GM19043 (cell line): ENCODE measurements around the gene BBS9.
"Not testable (repeated sequence)": the region's sequence is repeated elsewhere in the genome, so short reads cannot be mapped to it uniquely, and the experiment has no call there.

Experiments
- ATAC-seq: cut with Tn5 transposase; IDR thresholded peaks from one replicate; pipeline ENCODE4 v1.9.1; 2021; ENCODE audit warnings: low read depth; ENCODE audit not compliant: unreplicated experiment

The BBS9 gene

GRCh38 chr7:33192695-33193291 is 63.4 kb downstream of the BBS9 start:
- ATAC-seq, result no peak

- no peak for ATAC-seq
These were observed 64.0 kb downstream of the BBS9 start for GRCh38 chr7:33193308-33193864.

- ATAC-seq, result no peak
These were observed 65.9 kb downstream of the BBS9 start for GRCh38 chr7:33195264-33195663.

GRCh38 chr7:33196221-33196620 is 66.9 kb downstream of the BBS9 start:
- ATAC-seq, result no peak

- ATAC-seq, result no peak
These were observed 70.9 kb downstream of the BBS9 start for GRCh38 chr7:33200282-33200681.

- no peak for ATAC-seq
These were observed 72.5 kb downstream of the BBS9 start for GRCh38 chr7:33201821-33202220.

GRCh38 chr7:33210958-33211357 is 81.6 kb downstream of the BBS9 start:
- no peak for ATAC-seq

GRCh38 chr7:33212144-33212543 is 82.8 kb downstream of the BBS9 start:
- no peak for ATAC-seq

- no peak for ATAC-seq
These were observed 86.6 kb downstream of the BBS9 start for GRCh38 chr7:33215992-33216391.

GRCh38 chr7:33217595-33217994 is 88.2 kb downstream of the BBS9 start:
- ATAC-seq, result no peak

- not testable (repeated sequence) for ATAC-seq
These were observed 89.6 kb downstream of the BBS9 start for GRCh38 chr7:33218841-33219535.

GRCh38 chr7:33220231-33220630 is 90.9 kb downstream of the BBS9 start:
- no peak for ATAC-seq

- ATAC-seq, result no peak
These were observed 92.0 kb downstream of the BBS9 start for GRCh38 chr7:33221390-33221789.

GRCh38 chr7:33232632-33233145 is 103.3 kb downstream of the BBS9 start:
- ATAC-seq, result no peak

- no peak for ATAC-seq
These were observed 104.3 kb downstream of the BBS9 start for GRCh38 chr7:33233659-33234058.

GRCh38 chr7:33237036-33237435 is 107.7 kb downstream of the BBS9 start:
- no peak for ATAC-seq

GRCh38 chr7:33243319-33243881 is 114.0 kb downstream of the BBS9 start:
- no peak for ATAC-seq

- ATAC-seq, result no peak
These were observed 119.3 kb downstream of the BBS9 start for GRCh38 chr7:33248671-33249070.

- ATAC-seq, result no peak
These were observed 121.1 kb downstream of the BBS9 start for GRCh38 chr7:33250421-33250871.

- ATAC-seq, result no peak
These were observed 121.9 kb downstream of the BBS9 start for GRCh38 chr7:33251301-33251700.

GRCh38 chr7:33258491-33258951 is 129.2 kb downstream of the BBS9 start:
- no peak for ATAC-seq
